Measurements from ENCODE around the gene PPIH.

- no peak for TF ChIP-seq EZH2phosphoT487 (IDR thresholded peaks at IDR 0.05; ENCODE audit: insufficient read depth, low read depth)
- no peak for TF ChIP-seq EZH2 (IDR thresholded peaks at IDR 0.05; ENCODE audit: insufficient read depth, poor library complexity, severe bottlenecking)
Measured at GRCh38 chr1:42698081-42698813, 40.0 kb downstream of the PPIH start.
